22Rv1 (cell line): ENCODE results near the gene CEP41.

ENCODE experiments used
- ZFX ChIP-seq: fragments of 450-650 bp; IDR thresholded peaks from 2 replicates; pipeline ENCODE4 v1.6.1; 2017; ENCODE audit warnings: antibody characterized with exemption, borderline replicate concordance
- TF ChIP-seq, protein P1 (sequence below): fragments of 450-650 bp; IDR thresholded peaks from 2 replicates; pipeline ENCODE4 v1.5.1; 2017; ENCODE audit warnings: mild to moderate bottlenecking

DNA sequence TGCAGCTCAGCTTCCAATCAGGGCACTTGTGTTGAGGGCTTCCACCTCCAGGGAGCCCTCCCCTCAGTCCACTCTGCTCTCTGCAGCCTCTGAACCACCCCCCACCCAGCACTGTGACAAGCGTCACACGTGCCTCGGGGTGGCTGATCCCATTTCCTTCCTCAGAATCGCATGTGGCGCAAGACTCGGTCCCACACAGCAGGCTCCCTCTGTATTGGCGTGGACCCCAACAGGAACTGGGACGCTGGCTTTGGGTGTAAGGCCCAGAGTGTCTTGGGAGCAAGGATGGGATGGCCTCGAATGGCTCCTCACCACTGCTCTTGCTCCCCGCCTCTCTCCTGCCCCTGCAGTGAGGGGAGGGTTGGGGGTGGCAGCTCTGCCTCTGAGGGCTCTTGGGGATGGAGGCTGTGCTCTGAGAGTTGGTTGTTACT is 56.4 kb downstream of the CEP41 start:
- TF ChIP-seq, protein P1, sequence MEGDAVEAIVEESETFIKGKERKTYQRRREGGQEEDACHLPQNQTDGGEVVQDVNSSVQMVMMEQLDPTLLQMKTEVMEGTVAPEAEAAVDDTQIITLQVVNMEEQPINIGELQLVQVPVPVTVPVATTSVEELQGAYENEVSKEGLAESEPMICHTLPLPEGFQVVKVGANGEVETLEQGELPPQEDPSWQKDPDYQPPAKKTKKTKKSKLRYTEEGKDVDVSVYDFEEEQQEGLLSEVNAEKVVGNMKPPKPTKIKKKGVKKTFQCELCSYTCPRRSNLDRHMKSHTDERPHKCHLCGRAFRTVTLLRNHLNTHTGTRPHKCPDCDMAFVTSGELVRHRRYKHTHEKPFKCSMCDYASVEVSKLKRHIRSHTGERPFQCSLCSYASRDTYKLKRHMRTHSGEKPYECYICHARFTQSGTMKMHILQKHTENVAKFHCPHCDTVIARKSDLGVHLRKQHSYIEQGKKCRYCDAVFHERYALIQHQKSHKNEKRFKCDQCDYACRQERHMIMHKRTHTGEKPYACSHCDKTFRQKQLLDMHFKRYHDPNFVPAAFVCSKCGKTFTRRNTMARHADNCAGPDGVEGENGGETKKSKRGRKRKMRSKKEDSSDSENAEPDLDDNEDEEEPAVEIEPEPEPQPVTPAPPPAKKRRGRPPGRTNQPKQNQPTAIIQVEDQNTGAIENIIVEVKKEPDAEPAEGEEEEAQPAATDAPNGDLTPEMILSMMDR = no peak
- no peak for TF ChIP-seq ZFX
